Nephron progenitor cell (in vitro differentiated cells): Measurements from ENCODE around the gene USP10.
A peak's percentile ranks its signal among the peaks of the same experiment; 100 is the strongest.

ENCODE experiments used
- DNase-seq: peaks from one replicate; pipeline ENCODE4 v3.0.0; 2021
- H3K27ac Mint-ChIP-seq: 2 replicates; pipeline ENCODE4 v1.8.0; 2021; ENCODE audit warnings: mild to moderate bottlenecking, moderate library complexity, mixed read lengths
- H3K27me3 Mint-ChIP-seq: 2 replicates; pipeline ENCODE4 v1.8.0; 2021; ENCODE audit warnings: mild to moderate bottlenecking, low read depth, mixed read lengths; ENCODE audit not compliant: poor library complexity
- H3K36me3 Mint-ChIP-seq: 2 replicates; pipeline ENCODE4 v1.8.0; 2021; ENCODE audit warnings: low read depth, mixed read lengths
- H3K4me1 Mint-ChIP-seq: 2 replicates; pipeline ENCODE4 v1.8.0; 2021; ENCODE audit warnings: mixed read lengths
- H3K4me3 Mint-ChIP-seq: 2 replicates; pipeline ENCODE4 v1.8.0; 2021; ENCODE audit warnings: mild to moderate bottlenecking, moderate library complexity, mixed read lengths
- H3K9me3 Mint-ChIP-seq: 2 replicates; pipeline ENCODE4 v1.8.0; 2021; ENCODE audit warnings: mild to moderate bottlenecking, moderate library complexity, mixed read lengths
- TF ChIP-seq, protein P1 (sequence below): fragments of 200-600 bp; sonication (generic); IDR thresholded peaks from 2 replicates; pipeline ENCODE4 v1.5.0; 2021; ENCODE audit warnings: antibody characterized with exemption

The USP10 gene

DNA sequence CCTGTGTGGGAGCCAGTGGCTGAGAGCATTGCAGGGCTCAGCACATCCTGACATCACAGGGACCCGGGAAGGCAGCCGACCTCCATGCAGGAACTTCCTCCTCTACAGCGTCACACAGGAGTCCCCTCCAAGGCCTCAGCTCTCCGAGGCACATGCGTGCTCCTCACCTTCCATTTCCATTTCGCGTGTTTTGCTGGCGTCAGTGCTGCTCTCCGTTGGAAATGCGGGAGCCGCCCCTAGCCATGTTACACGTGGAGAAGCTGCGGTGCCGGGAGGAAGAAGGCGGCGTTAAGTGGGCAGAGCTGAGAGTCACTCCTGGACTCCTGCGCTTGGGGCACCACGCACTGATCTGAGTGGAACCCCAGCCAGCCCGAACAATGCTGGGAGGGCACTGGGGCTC, 94.8 kb downstream of the USP10 start:
- peaks cover 12% of the 10 kb centered on the region for H3K4me1 Mint-ChIP-seq
- TF ChIP-seq, protein P1, sequence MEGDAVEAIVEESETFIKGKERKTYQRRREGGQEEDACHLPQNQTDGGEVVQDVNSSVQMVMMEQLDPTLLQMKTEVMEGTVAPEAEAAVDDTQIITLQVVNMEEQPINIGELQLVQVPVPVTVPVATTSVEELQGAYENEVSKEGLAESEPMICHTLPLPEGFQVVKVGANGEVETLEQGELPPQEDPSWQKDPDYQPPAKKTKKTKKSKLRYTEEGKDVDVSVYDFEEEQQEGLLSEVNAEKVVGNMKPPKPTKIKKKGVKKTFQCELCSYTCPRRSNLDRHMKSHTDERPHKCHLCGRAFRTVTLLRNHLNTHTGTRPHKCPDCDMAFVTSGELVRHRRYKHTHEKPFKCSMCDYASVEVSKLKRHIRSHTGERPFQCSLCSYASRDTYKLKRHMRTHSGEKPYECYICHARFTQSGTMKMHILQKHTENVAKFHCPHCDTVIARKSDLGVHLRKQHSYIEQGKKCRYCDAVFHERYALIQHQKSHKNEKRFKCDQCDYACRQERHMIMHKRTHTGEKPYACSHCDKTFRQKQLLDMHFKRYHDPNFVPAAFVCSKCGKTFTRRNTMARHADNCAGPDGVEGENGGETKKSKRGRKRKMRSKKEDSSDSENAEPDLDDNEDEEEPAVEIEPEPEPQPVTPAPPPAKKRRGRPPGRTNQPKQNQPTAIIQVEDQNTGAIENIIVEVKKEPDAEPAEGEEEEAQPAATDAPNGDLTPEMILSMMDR: no peak

DNA sequence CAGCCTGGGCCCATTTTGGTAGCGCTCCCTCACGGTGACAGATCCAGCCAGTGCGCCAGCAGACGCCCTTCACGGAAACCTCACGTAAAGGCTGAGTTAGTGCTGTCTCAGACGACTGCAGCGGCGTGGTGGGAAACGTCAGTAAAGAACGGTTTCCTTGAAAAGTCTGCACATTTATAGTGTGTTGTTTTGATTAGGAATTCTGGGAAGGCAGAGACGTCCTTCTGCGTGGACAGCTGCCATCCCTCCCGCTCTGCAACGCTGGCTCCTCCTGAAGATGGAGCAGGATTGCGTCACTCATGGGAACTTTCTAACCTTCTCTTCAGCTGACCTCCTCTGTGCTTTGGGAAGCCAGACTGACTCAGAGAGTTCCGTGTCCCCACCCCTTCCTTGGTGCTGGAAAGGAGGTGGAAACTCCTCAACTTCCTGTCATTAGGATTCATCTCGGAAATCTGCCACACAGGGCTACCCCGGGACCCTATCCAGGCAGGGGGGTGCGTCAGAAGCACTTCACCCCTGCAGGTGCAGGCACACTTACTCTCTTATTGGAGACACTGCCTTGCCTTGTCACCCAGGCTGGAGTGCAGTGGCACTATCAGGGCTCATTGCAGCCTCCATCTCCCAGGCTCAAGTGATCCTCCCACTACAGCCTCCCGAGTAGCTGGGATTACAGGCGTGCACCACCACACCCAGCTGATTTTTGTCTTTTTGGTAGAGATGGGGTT, 95.7 kb downstream of the USP10 start:
- TF ChIP-seq, protein P1: no peak
- peaks cover 7% of the 10 kb centered on the region for H3K27me3 Mint-ChIP-seq
- H3K4me3 Mint-ChIP-seq: no peak overlapping the region
- peak overlapping the region; percentile 45 for H3K27ac Mint-ChIP-seq
- no peak for DNase-seq
- peaks cover 10% of the 10 kb centered on the region for H3K4me1 Mint-ChIP-seq
- peaks cover 19% of the 10 kb centered on the region for H3K9me3 Mint-ChIP-seq
- H3K36me3 Mint-ChIP-seq: peaks cover 6% of the 10 kb centered on the region

More for the DNA sequence above, 94.8 kb downstream of the USP10 start:
- no peak for DNase-seq
- Mint-ChIP-seq H3K27me3 (peaks cover 7% of the 10 kb centered on the region), H3K36me3 (peaks cover 3% of the 10 kb centered on the region), H3K9me3 (peaks cover 11% of the 10 kb centered on the region), H3K27ac (peak overlapping the region; percentile 69), H3K4me3 (no peak overlapping the region)

DNA sequence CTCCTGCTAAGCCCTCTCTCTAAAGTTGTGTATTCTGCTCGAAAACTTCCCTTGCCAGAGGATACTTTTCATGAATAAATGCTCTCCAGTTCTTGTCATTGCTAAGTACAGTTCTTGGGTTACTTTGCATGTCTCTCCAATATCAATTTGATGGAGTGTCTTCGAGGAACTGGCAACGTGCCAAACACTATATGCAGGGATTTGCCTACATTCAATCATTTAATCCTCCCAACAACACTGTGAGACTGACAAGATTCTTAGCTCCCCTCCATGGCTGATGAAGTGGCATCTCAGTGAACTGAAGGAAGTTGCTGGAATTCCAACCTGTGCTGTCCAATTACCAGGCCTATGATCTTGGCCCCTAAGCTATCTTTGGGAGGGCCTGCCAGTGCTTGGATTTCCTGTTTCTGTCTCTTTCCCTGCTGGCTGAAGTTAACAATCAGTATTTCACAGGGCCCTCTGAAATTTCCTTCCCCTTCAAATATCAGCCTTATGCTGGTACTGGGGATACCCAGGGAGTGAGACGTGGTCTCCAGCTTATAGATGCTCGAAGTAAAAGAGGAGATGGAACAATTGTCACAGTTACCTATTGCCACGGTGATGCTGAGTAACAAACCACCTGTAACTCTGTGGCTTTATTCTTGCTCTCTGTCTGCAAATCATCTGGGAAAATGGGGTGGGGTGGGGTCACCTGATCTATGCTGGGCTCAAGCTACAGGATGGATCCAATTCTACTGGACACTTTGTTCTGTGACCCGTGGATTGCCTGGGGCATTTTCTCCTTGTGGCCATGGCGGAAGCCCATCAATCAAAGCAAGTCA, 100.6 kb downstream of the USP10 start:
- H3K9me3 Mint-ChIP-seq: peaks cover 46% of the 10 kb centered on the region
- TF ChIP-seq, protein P1: no peak
- peaks cover 11% of the 10 kb centered on the region for H3K4me1 Mint-ChIP-seq
- no peak for DNase-seq
- H3K4me3 Mint-ChIP-seq: no peak overlapping the region
- peaks cover 6% of the 10 kb centered on the region for H3K36me3 Mint-ChIP-seq
- H3K27me3 Mint-ChIP-seq: peaks cover 4% of the 10 kb centered on the region
- no peak overlapping the region for H3K27ac Mint-ChIP-seq

DNA sequence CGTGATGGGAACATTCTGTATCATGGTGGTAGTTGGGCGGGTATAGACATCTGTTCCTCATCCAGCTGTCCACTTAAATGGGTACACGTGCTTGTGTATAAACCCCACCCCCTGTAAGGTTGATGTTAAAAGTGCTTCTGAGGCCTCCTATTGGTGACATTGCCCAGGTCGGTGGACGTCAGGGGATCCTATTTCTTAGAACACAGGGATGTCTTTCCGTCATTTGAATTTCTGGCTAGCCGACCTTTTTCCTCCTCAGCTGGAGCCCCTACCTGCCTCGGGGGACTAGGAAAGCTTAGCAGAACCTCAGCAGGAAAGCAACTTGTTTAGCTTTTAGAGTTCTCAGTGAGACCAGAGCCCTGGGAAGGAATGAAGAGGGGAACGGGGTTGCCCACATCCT, 103.3 kb downstream of the USP10 start:
- Mint-ChIP-seq H3K27me3 (peaks cover 6% of the 10 kb centered on the region), H3K36me3 (peaks cover 6% of the 10 kb centered on the region), H3K27ac (peak overlapping the region; percentile 42), H3K9me3 (peaks cover 46% of the 10 kb centered on the region), H3K4me3 (no peak overlapping the region), H3K4me1 (peaks cover 8% of the 10 kb centered on the region)
- no peak for DNase-seq
- TF ChIP-seq, protein P1: no peak

DNA sequence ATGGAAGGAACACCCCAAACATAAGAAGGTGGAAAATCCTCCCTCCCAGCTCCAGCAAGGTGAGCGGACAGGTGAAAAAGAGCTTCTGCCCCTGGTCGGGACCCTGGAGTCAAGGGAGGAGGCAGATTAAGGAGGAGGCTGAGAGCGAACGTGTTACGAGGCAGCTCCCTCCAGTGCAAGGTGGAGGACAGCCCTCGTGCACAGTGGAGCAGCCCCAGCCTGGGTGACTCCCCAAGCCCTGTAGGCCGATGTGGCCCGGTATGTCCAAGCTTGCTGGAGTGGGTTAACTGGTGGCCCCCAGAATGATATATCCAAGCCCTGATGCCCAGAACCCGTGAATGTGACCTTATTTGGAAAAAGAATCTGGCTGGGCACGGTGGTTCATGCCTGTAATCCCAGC, 104.5 kb downstream of the USP10 start:
- H3K27me3 Mint-ChIP-seq: peaks cover 5% of the 10 kb centered on the region
- H3K36me3 Mint-ChIP-seq: peaks cover 5% of the 10 kb centered on the region
- DNase-seq: no peak
- H3K4me3 Mint-ChIP-seq: no peak overlapping the region
- H3K9me3 Mint-ChIP-seq: peaks cover 41% of the 10 kb centered on the region
- H3K27ac Mint-ChIP-seq: no peak overlapping the region
- H3K4me1 Mint-ChIP-seq: peaks cover 8% of the 10 kb centered on the region
- TF ChIP-seq, protein P1: no peak
